ENCODE data around the gene SEMA3G.

The SEMA3G gene

GRCh38 chr3:52403271-52403841 is 41.5 kb downstream of the SEMA3G start:
- H3K36me3 ChIP-seq (ENCODE audit: control insufficient read depth in 1 of 2, insufficient read depth in 2 of 2, low read length in 2 of 2) = peaks cover 72 to 75% of the 10 kb centered on the region in 2 donors
- H3K27ac ChIP-seq (ENCODE audit: low read length) = no peak overlapping the region

GRCh38 chr3:52402706-52403270 is 42.1 kb downstream of the SEMA3G start:
- Histone ChIP-seq H3K36me3 (ENCODE audit: control insufficient read depth in 1 of 2, insufficient read depth in 2 of 2, low read length in 2 of 2) (peaks cover 70 to 74% of the 10 kb centered on the region in 2 donors), H3K4me3 (ENCODE audit: low read depth in 1 of 2, low read length in 2 of 2) (no peak overlapping the region), H3K4me1 (ENCODE audit: control insufficient read depth in 1 of 2, insufficient read depth in 2 of 2, low read length in 2 of 2) (peaks cover 0 to 9% of the 10 kb centered on the region in 2 donors), H3K9me3 (ENCODE audit: control insufficient read depth in 1 of 2, low read length in 2 of 2) (no peaks in the 10 kb centered on the region), H3K27ac (ENCODE audit: low read length) (no peak overlapping the region), H3K27me3 (ENCODE audit: low read depth, low read length) (no peaks in the 10 kb centered on the region)

More at GRCh38 chr3:52403271-52403841, 41.5 kb downstream of the SEMA3G start:
- H3K4me1 ChIP-seq (ENCODE audit: control insufficient read depth in 1 of 2, insufficient read depth in 2 of 2, low read length in 2 of 2) = peaks cover 0 to 15% of the 10 kb centered on the region in 2 donors
- no peaks in the 10 kb centered on the region for H3K27me3 ChIP-seq (ENCODE audit: low read depth, low read length)
- H3K9me3 ChIP-seq (ENCODE audit: control insufficient read depth in 1 of 2, low read length in 2 of 2) = no peaks in the 10 kb centered on the region
- H3K4me3 ChIP-seq (ENCODE audit: low read depth in 1 of 2, low read length in 2 of 2) = no peak overlapping the region

- Histone ChIP-seq H3K4me1 (ENCODE audit: control insufficient read depth in 1 of 2, insufficient read depth in 2 of 2, low read length in 2 of 2) (peaks cover 0 to 2% of the 10 kb centered on the region in 2 donors), H3K4me3 (ENCODE audit: low read depth in 1 of 2, low read length in 2 of 2) (no peak overlapping the region), H3K27me3 (ENCODE audit: low read depth, low read length) (no peaks in the 10 kb centered on the region), H3K27ac (ENCODE audit: low read length) (no peak overlapping the region), H3K9me3 (ENCODE audit: control insufficient read depth in 1 of 2, low read length in 2 of 2) (no peaks in the 10 kb centered on the region), H3K36me3 (ENCODE audit: control insufficient read depth in 1 of 2, insufficient read depth in 2 of 2, low read length in 2 of 2) (peaks cover 63 to 67% of the 10 kb centered on the region in 2 donors)
Observed at GRCh38 chr3:52402101-52402521, 42.8 kb downstream of the SEMA3G start.

GRCh38 chr3:52401551-52401950 is 43.4 kb downstream of the SEMA3G start:
- Histone ChIP-seq H3K4me3 (ENCODE audit: low read depth in 1 of 2, low read length in 2 of 2) (no peak overlapping the region), H3K27ac (ENCODE audit: low read length) (no peak overlapping the region), H3K27me3 (ENCODE audit: low read depth, low read length) (no peaks in the 10 kb centered on the region), H3K4me1 (ENCODE audit: control insufficient read depth in 1 of 2, insufficient read depth in 2 of 2, low read length in 2 of 2) (no peaks in the 10 kb centered on the region), H3K36me3 (ENCODE audit: control insufficient read depth in 1 of 2, insufficient read depth in 2 of 2, low read length in 2 of 2) (peaks cover 57 to 62% of the 10 kb centered on the region in 2 donors), H3K9me3 (ENCODE audit: control insufficient read depth in 1 of 2, low read length in 2 of 2) (no peaks in the 10 kb centered on the region)

GRCh38 chr3:52401021-52401420 is 43.9 kb downstream of the SEMA3G start:
- no peak overlapping the region for H3K4me3 ChIP-seq (ENCODE audit: low read depth in 1 of 2, low read length in 2 of 2)
- no peaks in the 10 kb centered on the region for H3K4me1 ChIP-seq (ENCODE audit: control insufficient read depth in 1 of 2, insufficient read depth in 2 of 2, low read length in 2 of 2)
- H3K9me3 ChIP-seq (ENCODE audit: control insufficient read depth in 1 of 2, low read length in 2 of 2) = no peaks in the 10 kb centered on the region
- peaks cover 54 to 56% of the 10 kb centered on the region in 2 donors for H3K36me3 ChIP-seq (ENCODE audit: control insufficient read depth in 1 of 2, insufficient read depth in 2 of 2, low read length in 2 of 2)
- H3K27me3 ChIP-seq (ENCODE audit: low read depth, low read length) = no peaks in the 10 kb centered on the region
- no peak overlapping the region for H3K27ac ChIP-seq (ENCODE audit: low read length)

GRCh38 chr3:52400275-52400793 is 44.6 kb downstream of the SEMA3G start:
- H3K27me3 ChIP-seq (ENCODE audit: low read depth, low read length) = no peaks in the 10 kb centered on the region
- peaks cover 47 to 49% of the 10 kb centered on the region in 2 donors for H3K36me3 ChIP-seq (ENCODE audit: control insufficient read depth in 1 of 2, insufficient read depth in 2 of 2, low read length in 2 of 2)

GRCh38 chr3:52399593-52399992 is 45.3 kb downstream of the SEMA3G start:
- Histone ChIP-seq H3K27ac (ENCODE audit: low read length) (no peak overlapping the region), H3K9me3 (ENCODE audit: control insufficient read depth in 1 of 2, low read length in 2 of 2) (no peaks in the 10 kb centered on the region), H3K36me3 (ENCODE audit: control insufficient read depth in 1 of 2, insufficient read depth in 2 of 2, low read length in 2 of 2) (peaks cover 41 to 42% of the 10 kb centered on the region in 2 donors), H3K27me3 (ENCODE audit: low read depth, low read length) (no peaks in the 10 kb centered on the region), H3K4me3 (ENCODE audit: low read depth in 1 of 2, low read length in 2 of 2) (no peak overlapping the region), H3K4me1 (ENCODE audit: control insufficient read depth in 1 of 2, insufficient read depth in 2 of 2, low read length in 2 of 2) (no peaks in the 10 kb centered on the region)

More at GRCh38 chr3:52400275-52400793, 44.6 kb downstream of the SEMA3G start:
- Histone ChIP-seq H3K4me3 (ENCODE audit: low read depth in 1 of 2, low read length in 2 of 2) (no peak overlapping the region), H3K4me1 (ENCODE audit: control insufficient read depth in 1 of 2, insufficient read depth in 2 of 2, low read length in 2 of 2) (no peaks in the 10 kb centered on the region), H3K9me3 (ENCODE audit: control insufficient read depth in 1 of 2, low read length in 2 of 2) (no peaks in the 10 kb centered on the region), H3K27ac (ENCODE audit: low read length) (no peak overlapping the region)

- H3K9me3 ChIP-seq (ENCODE audit: control insufficient read depth in 1 of 2, low read length in 2 of 2) = no peaks in the 10 kb centered on the region
Observed at GRCh38 chr3:52399131-52399530, 45.8 kb downstream of the SEMA3G start.

GRCh38 chr3:52398670-52399081 is 46.2 kb downstream of the SEMA3G start:
- peaks cover 33 to 38% of the 10 kb centered on the region in 2 donors for H3K36me3 ChIP-seq (ENCODE audit: control insufficient read depth in 1 of 2, insufficient read depth in 2 of 2, low read length in 2 of 2)
- no peak overlapping the region for H3K27ac ChIP-seq (ENCODE audit: low read length)
- H3K4me1 ChIP-seq (ENCODE audit: control insufficient read depth in 1 of 2, insufficient read depth in 2 of 2, low read length in 2 of 2) = no peaks in the 10 kb centered on the region
- no peaks in the 10 kb centered on the region for H3K27me3 ChIP-seq (ENCODE audit: low read depth, low read length)
- H3K4me3 ChIP-seq (ENCODE audit: low read depth in 1 of 2, low read length in 2 of 2) = no peak overlapping the region
- no peaks in the 10 kb centered on the region for H3K9me3 ChIP-seq (ENCODE audit: control insufficient read depth in 1 of 2, low read length in 2 of 2)

More at GRCh38 chr3:52399131-52399530, 45.8 kb downstream of the SEMA3G start:
- Histone ChIP-seq H3K4me1 (ENCODE audit: control insufficient read depth in 1 of 2, insufficient read depth in 2 of 2, low read length in 2 of 2) (no peaks in the 10 kb centered on the region), H3K27me3 (ENCODE audit: low read depth, low read length) (no peaks in the 10 kb centered on the region), H3K4me3 (ENCODE audit: low read depth in 1 of 2, low read length in 2 of 2) (no peak overlapping the region), H3K27ac (ENCODE audit: low read length) (no peak overlapping the region), H3K36me3 (ENCODE audit: control insufficient read depth in 1 of 2, insufficient read depth in 2 of 2, low read length in 2 of 2) (peaks cover 37 to 39% of the 10 kb centered on the region in 2 donors)

- H3K36me3 ChIP-seq (ENCODE audit: control insufficient read depth in 1 of 2, insufficient read depth in 2 of 2, low read length in 2 of 2) = peaks cover 32 to 33% of the 10 kb centered on the region in 2 donors
- no peaks in the 10 kb centered on the region for H3K4me1 ChIP-seq (ENCODE audit: control insufficient read depth in 1 of 2, insufficient read depth in 2 of 2, low read length in 2 of 2)
- no peak overlapping the region for H3K27ac ChIP-seq (ENCODE audit: low read length)
- no peaks in the 10 kb centered on the region for H3K9me3 ChIP-seq (ENCODE audit: control insufficient read depth in 1 of 2, low read length in 2 of 2)
- no peaks in the 10 kb centered on the region for H3K27me3 ChIP-seq (ENCODE audit: low read depth, low read length)
- no peak overlapping the region for H3K4me3 ChIP-seq (ENCODE audit: low read depth in 1 of 2, low read length in 2 of 2)
Observed at GRCh38 chr3:52397676-52398399, 47.1 kb downstream of the SEMA3G start.

- H3K9me3 ChIP-seq (ENCODE audit: control insufficient read depth in 1 of 2, low read length in 2 of 2) = no peaks in the 10 kb centered on the region
- H3K27ac ChIP-seq (ENCODE audit: low read length) = no peak overlapping the region
- no peaks in the 10 kb centered on the region for H3K4me1 ChIP-seq (ENCODE audit: control insufficient read depth in 1 of 2, insufficient read depth in 2 of 2, low read length in 2 of 2)
- no peak overlapping the region for H3K4me3 ChIP-seq (ENCODE audit: low read depth in 1 of 2, low read length in 2 of 2)
- peaks cover 25 to 27% of the 10 kb centered on the region in 2 donors for H3K36me3 ChIP-seq (ENCODE audit: control insufficient read depth in 1 of 2, insufficient read depth in 2 of 2, low read length in 2 of 2)
- no peaks in the 10 kb centered on the region for H3K27me3 ChIP-seq (ENCODE audit: low read depth, low read length)
Observed at GRCh38 chr3:52396907-52397591, 47.9 kb downstream of the SEMA3G start.

Data from muscle layer of duodenum (tissue), 2 donors.